Hematopoietic multipotent progenitor cell treated with erythropoietin and hydrocortisone succinate and interleukin-3 and kit ligand, for 4 days (in vitro differentiated cells): ENCODE data around the gene MPST.

Source experiments
- DNase-seq: peaks from one replicate; pipeline ENCODE4 v3.0.0-alpha.2; 2015

Gene MPST

DNA sequence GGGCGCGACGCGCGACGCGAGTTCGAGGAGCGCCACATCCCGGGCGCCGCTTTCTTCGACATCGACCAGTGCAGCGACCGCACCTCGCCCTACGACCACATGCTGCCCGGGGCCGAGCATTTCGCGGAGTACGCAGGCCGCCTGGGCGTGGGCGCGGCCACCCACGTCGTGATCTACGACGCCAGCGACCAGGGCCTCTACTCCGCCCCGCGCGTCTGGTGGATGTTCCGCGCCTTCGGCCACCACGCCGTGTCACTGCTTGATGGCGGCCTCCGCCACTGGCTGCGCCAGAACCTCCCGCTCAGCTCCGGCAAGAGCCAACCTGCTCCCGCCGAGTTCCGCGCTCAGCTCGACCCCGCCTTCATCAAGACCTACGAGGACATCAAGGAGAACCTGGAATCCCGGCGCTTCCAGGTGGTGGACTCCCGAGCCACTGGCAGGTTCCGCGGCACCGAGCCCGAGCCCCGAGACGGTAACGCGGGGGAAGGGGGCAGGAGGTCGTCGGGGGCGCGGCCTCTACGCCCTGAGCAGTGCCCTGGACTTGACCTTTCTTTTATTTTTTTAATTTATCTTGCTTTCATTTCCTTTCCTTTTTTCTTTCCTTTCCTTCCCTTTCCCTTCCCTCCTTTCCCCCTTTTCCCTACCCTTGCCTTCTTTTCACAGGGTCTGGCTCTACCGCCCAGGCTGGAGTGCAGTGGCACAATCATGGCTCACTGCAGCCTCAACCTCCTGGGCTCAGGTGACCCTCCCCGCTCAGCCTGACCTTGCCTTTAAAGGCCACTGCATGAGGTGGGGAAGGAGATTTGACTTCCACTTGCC is 5.0 kb downstream of the MPST start:
- no peak for DNase-seq

- no peak for DNase-seq
These were observed 6.0 kb downstream of the MPST start for GRCh38 chr22:37025500-37026070.

- DNase-seq, result no peak
These were observed 6.8 kb downstream of the MPST start for GRCh38 chr22:37026325-37026724.

DNA sequence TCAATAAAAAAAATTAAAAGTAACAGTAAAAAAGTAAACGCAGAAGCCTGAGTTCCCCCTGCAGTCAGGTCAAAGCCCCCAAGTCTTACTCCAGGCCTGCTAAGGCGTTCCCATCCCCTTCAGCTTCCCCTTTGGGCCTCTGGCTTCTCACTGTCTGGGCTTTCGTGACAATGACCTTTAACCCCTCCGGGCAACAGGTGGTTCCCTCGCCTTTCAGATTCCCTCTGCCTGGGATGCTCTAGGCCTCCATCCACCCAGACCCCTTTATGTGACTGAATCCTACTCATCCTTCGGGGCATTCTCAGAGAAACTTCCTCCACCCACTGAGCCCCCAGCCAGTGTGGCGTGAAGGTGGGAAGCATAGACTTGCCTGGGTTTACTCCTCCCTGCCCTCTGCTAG is 8.0 kb downstream of the MPST start:
- no peak for DNase-seq

GRCh38 chr22:37028692-37029674 is 9.4 kb downstream of the MPST start:
- no peak for DNase-seq

DNA sequence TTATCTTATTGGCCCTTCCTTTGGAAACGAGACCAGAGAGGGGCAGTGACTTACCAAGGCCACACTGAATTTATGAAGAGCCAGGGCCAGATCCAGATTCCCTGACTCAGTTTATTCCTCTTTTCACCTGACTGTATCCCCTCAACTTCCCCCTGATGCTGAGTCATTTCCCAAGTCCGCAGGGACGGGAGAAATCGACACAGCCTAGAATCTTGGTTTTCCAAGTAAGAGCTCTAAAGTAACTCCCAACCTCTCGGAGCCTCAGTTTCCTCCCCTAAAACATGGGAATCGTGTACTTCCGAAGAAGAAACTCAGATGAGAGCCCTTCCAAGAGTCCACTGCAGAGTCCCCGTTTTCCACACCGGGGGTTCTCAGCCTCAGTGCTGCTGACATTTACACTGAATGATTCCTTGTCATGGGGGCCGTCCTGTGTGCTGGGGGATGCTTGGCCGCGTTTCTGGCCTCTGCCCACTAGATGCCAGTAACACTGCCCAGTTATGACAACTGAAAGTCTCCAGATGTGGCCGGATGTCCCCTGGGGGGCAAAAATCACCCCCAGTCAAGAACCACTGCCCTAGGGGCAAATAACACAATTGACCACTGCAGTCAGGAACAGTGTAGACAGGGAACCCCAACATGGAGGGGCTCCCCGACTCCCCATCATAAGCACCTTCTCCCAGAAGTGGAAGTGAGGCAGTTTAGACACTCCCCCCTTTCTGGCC is 11.2 kb downstream of the MPST start:
- DNase-seq, result no peak

DNA sequence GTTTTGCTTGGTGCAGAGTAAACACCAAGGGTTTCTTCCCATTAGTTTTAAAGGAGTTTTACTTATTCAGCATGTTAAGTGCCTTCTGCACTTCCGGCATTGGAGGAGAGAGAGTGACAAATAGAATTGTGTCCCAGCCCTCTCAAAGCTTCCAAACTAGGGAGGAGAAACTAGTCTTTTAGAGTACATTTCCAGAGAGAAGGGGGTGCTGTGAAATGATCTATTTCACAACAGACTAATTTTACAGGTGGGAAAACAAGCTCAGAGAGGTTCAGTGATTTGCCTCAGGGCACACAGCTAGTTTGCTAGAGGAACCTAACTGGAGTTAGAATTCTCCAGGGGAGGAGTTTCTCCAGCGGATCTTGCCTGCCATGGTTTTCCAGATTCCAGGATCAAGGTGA is 12.6 kb downstream of the MPST start:
- no peak for DNase-seq

DNA sequence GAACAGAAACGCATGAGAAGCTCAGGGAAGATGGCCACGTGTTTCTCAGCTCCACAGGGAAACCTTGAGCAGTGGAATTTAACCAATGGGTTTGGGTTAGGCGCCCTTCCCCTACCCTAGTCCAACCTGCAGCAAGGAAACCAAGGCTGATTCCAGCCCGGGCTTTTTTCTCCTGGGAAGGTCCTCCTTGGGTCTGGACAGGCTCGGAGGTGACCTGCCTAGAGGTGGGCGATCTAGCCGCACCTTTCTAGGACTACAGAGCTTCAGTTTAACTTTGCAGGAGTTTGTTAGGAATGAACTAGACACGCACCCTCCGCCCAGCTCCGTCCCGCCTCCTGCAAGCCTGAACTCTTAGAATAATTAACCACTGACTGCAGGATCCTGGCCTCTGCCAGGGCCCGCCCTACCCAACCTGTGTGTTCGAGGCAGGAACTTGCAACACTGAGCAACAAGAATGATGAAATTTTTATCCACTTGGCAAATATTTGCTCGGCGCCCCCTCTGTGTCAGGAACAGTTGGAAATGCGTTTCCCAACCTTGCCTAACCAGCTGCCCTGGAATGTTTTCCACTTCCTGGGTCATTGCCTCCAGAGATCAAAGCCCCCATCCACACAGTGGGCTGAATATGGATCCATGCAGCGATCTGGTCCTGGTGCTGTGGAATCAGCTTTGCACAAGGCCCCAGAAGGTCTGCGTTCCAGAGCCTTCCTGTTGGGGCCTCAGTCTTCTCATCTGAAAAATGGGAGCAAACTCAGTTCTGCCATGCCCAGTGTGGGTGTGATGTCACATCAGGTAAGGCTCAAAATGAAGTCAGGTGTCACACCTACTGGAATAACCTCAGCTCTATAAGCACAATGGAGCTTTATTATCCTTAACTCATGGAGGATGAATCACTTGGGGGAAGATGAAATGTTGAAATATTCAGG is 13.3 kb downstream of the MPST start:
- DNase-seq, result peak; percentile 61

- DNase-seq, result no peak
These were observed 14.3 kb downstream of the MPST start for GRCh38 chr22:37033605-37034430.

DNA sequence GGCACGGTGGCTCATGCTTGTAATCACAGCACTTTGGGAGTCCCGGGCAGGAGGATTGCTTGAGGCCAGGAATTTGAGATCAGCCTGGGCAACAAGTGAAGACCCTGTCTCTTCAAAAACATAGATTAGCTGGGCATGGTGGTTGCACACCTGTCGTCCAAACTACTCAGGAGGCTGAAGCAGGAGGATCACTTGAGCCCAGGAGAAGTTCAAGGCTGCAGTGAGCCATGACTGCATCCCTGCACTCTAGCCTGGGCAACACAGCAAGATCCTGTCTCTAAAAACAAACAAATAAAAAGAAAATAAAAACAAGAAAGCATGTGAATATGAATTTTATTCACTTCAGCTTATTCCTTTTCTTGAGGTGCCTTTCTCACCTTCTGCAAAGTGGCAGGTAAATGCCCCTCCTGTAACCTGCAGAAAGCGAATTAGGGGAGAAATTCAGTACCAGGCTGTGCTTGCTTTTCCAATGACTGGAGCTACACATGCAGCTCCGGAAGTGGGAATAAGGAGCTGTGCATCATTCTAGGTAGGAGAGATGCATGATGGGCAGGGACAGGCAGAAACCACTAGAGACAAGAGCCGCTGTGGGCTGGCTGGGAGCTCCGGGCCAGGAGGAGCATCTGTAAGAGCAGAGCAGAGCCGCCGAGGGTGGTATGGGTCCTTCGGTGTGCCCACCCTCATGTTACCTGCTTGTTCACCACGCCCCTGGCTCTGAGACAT is 17.3 kb downstream of the MPST start:
- DNase-seq, result no peak

GRCh38 chr22:37037669-37038068 is 18.1 kb downstream of the MPST start:
- no peak for DNase-seq

GRCh38 chr22:37039466-37039865 is 19.9 kb downstream of the MPST start:
- DNase-seq, result no peak

DNA sequence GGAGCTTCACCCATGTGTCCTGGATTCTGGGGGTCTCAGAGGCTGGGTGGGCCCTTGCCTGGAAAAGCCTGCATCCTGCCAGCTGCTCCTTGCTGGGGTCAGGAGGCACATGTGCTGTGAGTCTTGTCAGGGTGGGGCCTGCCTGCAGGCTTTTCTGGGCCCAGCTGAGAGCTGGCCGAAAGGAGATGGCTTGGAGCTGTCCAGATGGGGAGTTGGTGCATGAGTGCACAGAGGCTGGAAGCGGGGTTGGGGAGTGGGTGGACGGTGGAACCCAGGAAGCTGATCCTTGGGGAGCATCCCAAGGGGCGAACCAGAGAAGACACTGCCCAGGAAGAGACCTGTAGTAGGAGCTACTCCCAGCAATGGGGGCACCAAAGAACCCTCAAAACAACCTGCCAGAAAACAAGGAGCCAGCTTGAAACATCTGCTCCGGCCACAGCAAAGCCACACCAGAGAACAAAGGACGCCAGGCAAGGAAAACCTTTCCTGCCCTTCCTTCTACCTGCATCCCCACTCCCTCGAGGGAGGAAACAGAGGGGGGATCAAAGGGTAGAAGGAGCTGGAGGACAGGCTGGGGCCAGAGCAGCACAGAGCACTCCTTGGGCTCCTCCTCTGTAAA is 23.8 kb downstream of the MPST start:
- DNase-seq, result no peak

DNA sequence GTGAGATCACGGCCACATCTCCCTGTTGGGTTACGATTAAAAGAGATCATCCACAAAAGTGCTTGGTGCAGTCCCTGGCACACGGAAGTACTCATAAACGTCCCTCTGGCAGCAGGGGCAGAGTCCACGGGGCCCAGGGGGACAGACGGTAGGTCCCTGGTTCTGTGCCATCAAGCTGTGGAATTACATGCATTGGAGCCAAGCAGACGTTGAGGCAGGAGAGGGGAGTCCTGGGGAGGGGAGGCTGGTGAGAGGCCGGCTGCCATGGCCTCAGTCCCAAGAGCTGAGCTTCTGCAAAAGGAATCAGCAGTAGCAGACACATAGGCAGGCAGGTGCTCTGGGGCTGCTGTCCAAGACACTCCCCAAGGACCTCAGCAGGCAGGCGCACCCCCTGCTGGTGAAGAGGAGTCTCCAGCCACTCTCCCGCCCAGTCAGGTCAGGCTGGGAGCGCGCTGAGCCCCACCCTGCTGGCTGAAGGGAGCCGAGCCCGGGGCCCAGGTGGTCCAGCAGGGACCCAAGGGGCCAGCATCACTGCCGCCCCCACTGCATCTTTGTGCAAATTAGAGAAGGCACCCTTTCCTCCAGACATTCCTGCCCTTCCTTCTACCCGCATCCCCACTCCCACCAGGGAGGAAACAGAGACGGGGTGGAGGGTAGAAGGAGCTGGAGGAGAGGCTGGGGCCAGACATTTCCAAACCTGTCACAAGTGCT is 24.4 kb downstream of the MPST start:
- DNase-seq, result peak; percentile 90

DNA sequence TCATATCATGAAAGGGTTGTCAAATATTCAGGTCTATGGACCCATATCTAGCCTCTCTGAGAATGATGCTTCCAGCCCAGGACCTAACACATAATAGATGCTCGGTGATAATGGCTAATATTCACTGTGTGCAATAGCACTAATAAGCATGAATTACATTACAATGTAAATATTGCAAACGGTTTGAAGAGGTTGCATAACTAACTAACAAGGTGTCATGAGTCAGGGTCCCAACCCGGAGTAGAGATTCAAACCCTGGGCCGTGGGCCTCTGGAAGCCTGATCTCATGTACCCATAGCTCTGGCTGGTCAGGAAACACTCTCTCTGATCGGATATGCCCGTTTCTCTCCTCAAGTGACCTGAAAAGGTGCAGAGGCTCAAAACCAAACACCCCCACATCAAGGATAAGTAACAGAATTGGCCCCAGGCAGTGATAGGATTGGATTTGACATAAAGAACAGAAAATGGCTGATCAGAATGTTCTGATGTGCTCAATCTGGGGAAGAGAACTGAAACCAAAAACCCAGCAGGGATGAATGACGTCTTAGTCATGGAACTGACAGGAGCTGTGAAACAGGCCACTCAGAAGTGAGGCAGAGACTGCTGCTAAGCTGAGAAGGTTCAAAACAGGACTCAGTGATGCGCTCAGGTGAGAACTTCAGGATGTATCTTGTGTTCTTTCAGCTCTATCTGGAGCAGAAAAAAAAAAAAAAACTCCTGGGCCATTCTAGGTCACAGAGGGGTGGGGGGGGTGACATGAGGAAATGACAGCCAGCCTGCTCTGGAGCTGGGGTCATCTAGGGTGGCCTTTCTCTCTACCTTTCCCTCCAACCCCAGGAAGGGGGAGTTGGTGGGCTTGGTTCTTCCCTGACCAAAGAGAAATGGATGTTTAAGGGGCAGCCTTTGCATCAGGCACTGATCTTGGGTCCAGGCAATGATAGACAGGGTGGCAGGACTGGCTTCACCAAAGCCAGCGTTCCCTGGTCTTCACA is 25.4 kb downstream of the MPST start:
- DNase-seq, result no peak

DNA sequence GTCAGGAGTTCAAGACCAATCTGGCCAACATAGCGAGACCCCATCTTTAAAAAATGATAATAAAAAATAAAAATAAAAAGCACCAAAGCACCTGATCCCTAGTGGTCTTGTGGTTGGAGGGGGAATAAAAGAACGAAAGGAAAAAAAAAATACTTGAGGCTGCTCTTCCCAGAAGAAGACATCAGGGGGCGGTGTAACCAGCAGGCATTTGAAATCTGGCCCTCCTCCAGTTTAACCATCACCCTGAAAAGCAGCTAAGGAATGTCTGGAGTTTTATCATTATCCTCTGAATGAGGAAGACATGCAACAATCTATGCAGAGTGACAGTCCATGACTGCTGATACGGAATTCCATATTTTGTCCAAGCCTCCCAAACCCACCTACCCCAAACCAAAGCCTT is 26.4 kb downstream of the MPST start:
- peak; percentile 60 for DNase-seq

DNA sequence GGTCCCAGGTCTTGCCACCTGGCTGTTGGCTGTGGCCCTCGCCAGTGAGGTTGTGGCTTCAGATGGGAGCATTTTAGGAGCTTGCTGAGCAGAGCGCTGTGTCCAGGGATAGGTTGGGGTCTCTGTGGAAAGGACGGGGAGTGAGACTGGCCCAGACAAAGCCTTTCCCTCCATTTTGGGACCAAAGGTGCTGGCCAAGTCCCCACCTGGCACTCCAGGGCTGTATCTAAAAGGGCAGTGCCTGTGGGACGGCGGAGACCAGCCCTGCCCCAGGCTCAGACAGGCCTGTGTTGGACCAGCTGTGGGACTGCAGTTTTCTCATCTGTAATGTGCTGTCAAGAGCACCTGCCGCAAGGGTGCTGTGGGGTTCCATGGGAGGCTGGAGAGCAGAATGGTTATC is 27.0 kb downstream of the MPST start:
- no peak for DNase-seq

GRCh38 chr22:37047006-37047405 is 27.5 kb downstream of the MPST start:
- DNase-seq, result no peak
